ENCODE data around the gene SIPA1L3. TPM values are rescaled to one million over a fixed set of nuclear protein-coding genes. Genes with fewer than 3 reads are reported as not detected.

SIPA1L3 gene
- total and polyA plus RNA-seq, 9 of the 15 experiments (the other 6 are each of a cell fraction or from before 2014, with no cell fraction given): 0.01 to 6.1 (median 2.5) TPM

GRCh38 chr19:38095411-38096308 lies 188.7 kb downstream of the SIPA1L3 start (continued):
- TF ChIP-seq ATF4 (CRISPR knock-in tag; IDR thresholded peaks at IDR 0.05) (no peak), BHLHE40 (IDR thresholded peaks at IDR 0.05; ENCODE audit: low read length) (0 out of 2 replicates have a peak, but pooled peaks have one; percentile 11), FOXA1 (IDR thresholded peaks at IDR 0.05; ENCODE audit: borderline replicate concordance) (no peak), ZNF384 (IDR thresholded peaks at IDR 0.05; ENCODE audit: low read depth, low read length) (peak; percentile 27; the same call in 1 of the 2 replicates), ZNF24 (IDR thresholded peaks at IDR 0.05) (0 out of 2 replicates have a peak, but pooled peaks have one; percentile 25), CREM (IDR thresholded peaks at IDR 0.05; ENCODE audit: low read depth) (0 out of 2 replicates have a peak, but pooled peaks have one; percentile 14), RFX5 (IDR thresholded peaks at IDR 0.05; ENCODE audit: low read depth, low read length) (peak; percentile 83), PKNOX1 (IDR thresholded peaks at IDR 0.05) (peak; percentile 49), ELF4 (CRISPR knock-in tag; IDR thresholded peaks at IDR 0.05) (no peak), SMC3 (conservative IDR thresholded peaks at IDR 0.05; ENCODE audit: insufficient read depth, low read depth, low read length) (peak; percentile 76), RHOXF2B (CRISPR knock-in tag; conservative IDR thresholded peaks at IDR 0.05) (no peak), USF1 (CRISPR knock-in tag; IDR thresholded peaks at IDR 0.05) (peak; percentile 6; the same call in 1 of the 2 replicates), SPI1 (IDR thresholded peaks at IDR 0.05; ENCODE audit: borderline replicate concordance, low read depth, low read length) (peak; percentile 43; the same call in 1 of the 2 replicates), ZNF263 (CRISPR knock-in tag; IDR thresholded peaks at IDR 0.05; ENCODE audit: borderline replicate concordance) (no peak), CTBP1 (IDR thresholded peaks at IDR 0.05; ENCODE audit: borderline replicate concordance) (0 out of 2 replicates have a peak, but pooled peaks have one; percentile 24)

Measured in K562 (cell line).